ENCODE results near the gene NCAM2.
A peak's percentile ranks its signal among the peaks of the same experiment; 100 is the strongest.

Gene NCAM2

DNA sequence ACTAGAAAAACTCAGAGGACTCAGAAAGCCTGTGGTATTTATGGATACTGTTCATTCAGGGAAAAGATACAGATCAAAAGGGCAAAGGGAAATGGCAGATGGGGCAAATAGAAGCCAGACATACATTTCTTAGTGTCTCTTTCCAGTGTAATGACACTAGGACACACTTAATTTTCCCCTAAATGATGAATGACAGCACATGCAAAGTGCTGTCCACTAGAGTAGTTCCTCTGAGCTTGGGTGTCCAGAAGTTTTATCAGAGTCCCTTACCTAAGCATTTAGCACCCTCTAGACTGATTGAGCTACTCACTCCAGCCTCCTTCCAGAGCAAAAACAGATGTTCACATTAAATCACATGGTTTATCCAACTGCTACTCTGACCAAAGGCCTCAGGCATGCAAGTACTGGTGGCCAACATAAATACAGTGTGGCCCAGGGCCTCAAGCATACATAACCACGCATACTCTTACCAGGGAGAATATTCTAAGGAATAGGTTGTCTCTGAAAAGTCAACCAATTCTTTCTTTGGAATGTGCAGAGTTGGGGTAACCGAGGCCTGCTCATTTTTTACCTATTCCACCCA is 166.9 kb downstream of the NCAM2 start:
- in situ Hi-C loops (cut with HindIII; ENCODE audit: low pct_unique_long_range_greater_than_20kb, low sequenced_read_pairs): no loop called here
- no peak for TF ChIP-seq JUND (IDR thresholded peaks at IDR 0.05; ENCODE audit: low read depth)
- DNase-seq (ENCODE audit: low read depth in 1 of 2, low spot score in 1 of 2): peak in 1 of 2 experiments; percentile 51

- in situ Hi-C loops (cut with HindIII; ENCODE audit: low pct_unique_long_range_greater_than_20kb, low sequenced_read_pairs): no loop called here
- DNase-seq (ENCODE audit: low read depth in 1 of 2, low spot score in 1 of 2): no peak
- no peak for TF ChIP-seq JUND (IDR thresholded peaks at IDR 0.05; ENCODE audit: low read depth)
Observed at GRCh38 chr21:21174676-21175075, 176.5 kb downstream of the NCAM2 start.

- no peak for DNase-seq (ENCODE audit: low read depth in 1 of 2, low spot score in 1 of 2)
- in situ Hi-C loops (cut with HindIII; ENCODE audit: low pct_unique_long_range_greater_than_20kb, low sequenced_read_pairs): no loop called here
- TF ChIP-seq JUND (IDR thresholded peaks at IDR 0.05; ENCODE audit: low read depth): no peak
Observed at GRCh38 chr21:21175798-21176334, 177.7 kb downstream of the NCAM2 start.

GRCh38 chr21:21177353-21177986 is 179.3 kb downstream of the NCAM2 start:
- DNase-seq (ENCODE audit: low read depth in 1 of 2, low spot score in 1 of 2): no peak
- TF ChIP-seq JUND (IDR thresholded peaks at IDR 0.05; ENCODE audit: low read depth): no peak
- in situ Hi-C loops (cut with HindIII; ENCODE audit: low pct_unique_long_range_greater_than_20kb, low sequenced_read_pairs): no loop called here

DNA sequence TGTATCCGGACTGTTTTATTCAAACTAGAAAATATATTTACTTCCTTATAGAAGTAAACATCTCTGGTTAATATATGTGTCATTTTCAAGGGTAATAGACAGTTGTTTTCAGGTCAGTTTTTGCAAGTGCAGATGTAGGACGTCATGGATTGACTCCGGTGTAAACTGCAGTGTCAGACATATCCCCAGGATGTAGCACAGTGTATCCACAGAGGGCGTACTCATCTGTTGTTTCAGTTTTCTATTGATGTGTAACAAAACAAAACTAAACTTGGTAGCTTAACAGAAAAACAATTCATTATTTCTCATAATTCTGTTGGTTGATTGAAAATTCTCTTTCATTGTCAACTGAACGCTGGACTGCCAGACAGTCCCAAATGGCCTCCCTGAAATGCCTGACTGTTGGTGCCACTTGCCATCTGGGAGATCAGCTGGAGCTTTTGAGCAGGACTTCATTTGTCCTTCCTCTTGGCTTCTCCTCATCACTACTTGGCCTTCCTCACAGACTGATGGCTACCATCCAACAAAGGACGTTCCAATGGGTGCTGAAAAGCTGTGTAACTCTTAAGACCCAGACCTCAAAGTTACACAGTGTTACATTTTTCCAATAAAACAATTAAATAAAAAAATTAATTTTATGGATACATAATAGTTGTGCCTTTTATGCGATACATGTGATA is 181.6 kb downstream of the NCAM2 start:
- TF ChIP-seq JUND (IDR thresholded peaks at IDR 0.05; ENCODE audit: low read depth): no peak
- DNase-seq (ENCODE audit: low read depth in 1 of 2, low spot score in 1 of 2): no peak
- in situ Hi-C loops (cut with HindIII; ENCODE audit: low pct_unique_long_range_greater_than_20kb, low sequenced_read_pairs): no loop called here

- no peak for DNase-seq (ENCODE audit: low read depth in 1 of 2, low spot score in 1 of 2)
- in situ Hi-C loops (cut with HindIII; ENCODE audit: low pct_unique_long_range_greater_than_20kb, low sequenced_read_pairs): no loop called here
- no peak for TF ChIP-seq JUND (IDR thresholded peaks at IDR 0.05; ENCODE audit: low read depth)
Observed at GRCh38 chr21:21182401-21183010, 184.3 kb downstream of the NCAM2 start.

DNA sequence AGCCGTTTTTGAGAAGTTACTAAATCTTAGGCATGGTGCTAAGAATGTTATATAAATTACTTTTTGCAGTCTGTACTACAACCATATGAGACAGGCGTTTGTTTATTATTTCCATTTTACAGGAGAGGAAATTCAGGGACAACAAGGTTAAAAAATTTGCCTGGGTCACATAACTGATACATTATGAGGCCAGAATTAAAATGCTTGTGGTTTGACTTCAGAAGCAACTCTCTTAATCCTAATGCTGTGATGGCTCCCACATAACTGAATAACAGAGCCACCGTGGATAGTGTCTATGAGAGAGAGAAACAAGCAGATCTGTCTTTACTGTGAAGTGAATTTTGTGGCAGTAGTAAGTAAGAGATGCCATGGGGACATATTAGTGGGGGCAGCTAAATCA is 184.9 kb downstream of the NCAM2 start:
- no peak for TF ChIP-seq JUND (IDR thresholded peaks at IDR 0.05; ENCODE audit: low read depth)
- in situ Hi-C loops (cut with HindIII; ENCODE audit: low pct_unique_long_range_greater_than_20kb, low sequenced_read_pairs): no loop called here
- DNase-seq (ENCODE audit: low read depth in 1 of 2, low spot score in 1 of 2): no peak

- no peak for DNase-seq (ENCODE audit: low read depth in 1 of 2, low spot score in 1 of 2)
- no peak for TF ChIP-seq JUND (IDR thresholded peaks at IDR 0.05; ENCODE audit: low read depth)
- in situ Hi-C loops (cut with HindIII; ENCODE audit: low pct_unique_long_range_greater_than_20kb, low sequenced_read_pairs): no loop called here
Observed at GRCh38 chr21:21184771-21185528, 186.7 kb downstream of the NCAM2 start.

DNA sequence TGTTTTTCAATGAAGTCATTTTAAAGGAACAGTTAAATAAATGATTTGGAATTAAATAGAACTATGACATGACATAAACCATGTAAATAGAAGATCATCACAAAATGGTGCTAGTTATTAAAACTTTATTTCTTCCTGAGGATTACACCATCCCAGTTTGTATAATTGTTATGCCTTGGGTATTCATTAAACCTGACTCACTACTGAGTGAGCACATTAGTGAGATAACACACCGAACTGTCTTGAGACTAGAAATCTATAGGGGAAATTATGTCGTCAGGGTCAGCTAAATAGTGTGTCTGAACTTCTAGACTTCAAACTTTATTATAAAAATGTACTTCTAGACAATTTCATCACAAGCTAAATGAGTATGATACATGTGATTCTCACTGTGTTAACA is 189.4 kb downstream of the NCAM2 start:
- TF ChIP-seq JUND (IDR thresholded peaks at IDR 0.05; ENCODE audit: low read depth): no peak
- DNase-seq (ENCODE audit: low read depth in 1 of 2, low spot score in 1 of 2): no peak
- in situ Hi-C loops (cut with HindIII; ENCODE audit: low pct_unique_long_range_greater_than_20kb, low sequenced_read_pairs): no loop called here

DNA sequence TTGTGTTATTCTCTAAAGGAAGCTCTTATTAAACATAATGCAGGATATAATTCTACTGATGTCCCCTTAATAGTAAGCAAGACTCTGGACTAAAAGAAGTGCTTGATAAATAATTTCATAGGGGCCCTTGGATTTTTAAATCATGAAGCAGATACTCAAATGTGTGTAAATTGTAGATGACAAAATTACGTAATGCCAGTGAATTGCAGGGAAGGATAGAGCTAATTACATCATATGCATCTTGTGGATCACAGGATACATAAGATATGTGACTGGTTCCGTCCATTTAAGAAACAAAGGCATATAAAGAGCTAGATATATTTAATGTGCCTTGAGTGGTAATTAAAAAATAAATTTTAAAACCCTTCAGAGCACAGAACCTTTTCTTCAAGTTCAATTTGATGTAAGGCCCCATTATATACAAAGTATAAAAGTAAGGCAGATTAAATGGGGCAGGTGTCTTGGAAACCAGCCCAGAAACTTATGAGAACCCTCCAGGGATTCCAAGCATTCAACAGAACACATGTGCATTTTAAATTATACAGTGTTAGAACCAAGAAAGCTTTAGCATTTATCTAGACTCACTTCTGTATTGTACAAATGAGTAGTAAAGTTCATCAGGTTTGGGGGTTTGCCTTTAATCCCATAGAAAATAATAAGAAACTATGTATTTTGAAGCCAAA is 190.4 kb downstream of the NCAM2 start:
- in situ Hi-C loops (cut with HindIII; ENCODE audit: low pct_unique_long_range_greater_than_20kb, low sequenced_read_pairs): no loop called here
- DNase-seq (ENCODE audit: low read depth in 1 of 2, low spot score in 1 of 2): no peak
- no peak for TF ChIP-seq JUND (IDR thresholded peaks at IDR 0.05; ENCODE audit: low read depth)

DNA sequence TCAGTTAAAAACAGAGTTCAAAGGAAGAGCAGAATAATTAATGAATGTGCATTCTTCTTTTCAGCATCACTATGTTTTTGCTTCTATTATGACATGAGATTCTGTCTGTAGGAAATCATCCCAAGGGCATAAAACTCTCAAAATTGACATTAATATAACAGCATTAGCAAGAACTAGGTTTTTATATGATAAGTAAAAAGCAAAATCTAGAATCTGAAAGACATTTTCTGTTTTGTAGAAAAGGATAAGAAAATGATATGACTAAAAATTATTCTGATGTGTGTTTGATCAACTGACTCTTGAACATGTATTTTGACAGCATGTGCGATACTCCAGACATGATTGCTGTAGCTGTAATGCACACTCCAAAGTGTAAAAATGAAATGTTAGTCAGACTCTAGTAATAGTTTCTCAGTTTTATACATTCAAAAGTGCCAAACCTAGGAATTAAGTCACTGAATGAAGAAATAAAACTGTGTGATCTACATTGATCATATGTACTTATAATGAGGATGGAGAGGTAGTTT is 197.3 kb downstream of the NCAM2 start:
- no peak for TF ChIP-seq JUND (IDR thresholded peaks at IDR 0.05; ENCODE audit: low read depth)
- in situ Hi-C loops (cut with HindIII; ENCODE audit: low pct_unique_long_range_greater_than_20kb, low sequenced_read_pairs): no loop called here
- DNase-seq (ENCODE audit: low read depth in 1 of 2, low spot score in 1 of 2): no peak

DNA sequence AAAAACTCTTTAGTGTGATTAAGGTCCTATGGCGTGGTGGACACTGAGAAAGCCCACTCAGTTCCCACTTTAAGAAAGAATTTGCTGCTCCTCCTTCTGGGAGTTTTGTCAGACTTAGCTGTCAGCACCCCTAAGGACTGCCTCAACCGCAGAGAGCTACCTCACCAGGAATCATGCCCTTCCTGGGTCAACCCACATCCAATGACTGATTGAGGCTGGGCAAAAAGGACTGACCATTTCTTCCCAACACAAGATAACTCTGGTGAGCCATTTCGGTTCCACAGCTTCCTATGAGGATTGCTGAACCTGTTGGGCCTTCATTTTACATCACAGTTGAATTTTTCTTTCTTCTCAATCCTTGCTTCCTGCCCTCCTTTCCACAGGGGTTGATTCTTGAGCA is 197.9 kb downstream of the NCAM2 start:
- no peak for DNase-seq (ENCODE audit: low read depth in 1 of 2, low spot score in 1 of 2)
- TF ChIP-seq JUND (IDR thresholded peaks at IDR 0.05; ENCODE audit: low read depth): no peak
- in situ Hi-C loops (cut with HindIII; ENCODE audit: low pct_unique_long_range_greater_than_20kb, low sequenced_read_pairs): no loop called here
